MCF 10A (cell line): Measurements from ENCODE around the gene MB. TPM values are rescaled to one million over a fixed set of nuclear protein-coding genes. Genes with fewer than 3 reads are reported as not detected.

Experiments
- BruUV-seq: library from RNA; stranded (reverse); fragments of 400-500 nt; replicated peaks from 2 replicates; lab custom pipeline; 2021; lab: Mats Ljungman, UMichigan
- CTCF ChIA-PET: fragments of 300-600 bp; sonication (Branson Sonifier 250); formaldehyde crosslinking; extraction: SDS; loops from one replicate; lab custom pipeline; 2021; ENCODE audit warnings: antibody characterized with exemption, inconsistent platforms; lab: Yijun Ruan, JAX
- POLR2A ChIA-PET: fragments of 300-600, 350-650 bp; sonication (Branson Sonifier 250); formaldehyde crosslinking; extraction: SDS; loops from one replicate; lab custom pipeline; 2020; ENCODE audit warnings: antibody characterized with exemption, inconsistent platforms; lab: Yijun Ruan, JAX
- DNase-seq: peaks from one replicate; pipeline ENCODE4 v3.0.0-alpha.2; 2018; ENCODE audit not compliant: unreplicated experiment
- H3K27ac Mint-ChIP-seq: one replicate; pipeline ENCODE4 v1.8.0; 2022; ENCODE audit warnings: mild to moderate bottlenecking, low read depth, mixed read lengths; ENCODE audit not compliant: unreplicated experiment
- H3K27me3 Mint-ChIP-seq: one replicate; pipeline ENCODE4 v1.8.0; 2022; ENCODE audit warnings: mixed read lengths; ENCODE audit not compliant: insufficient read depth, unreplicated experiment
- H3K36me3 Mint-ChIP-seq: one replicate; pipeline ENCODE4 v1.8.0; 2022; ENCODE audit warnings: mild to moderate bottlenecking, moderate library complexity, mixed read lengths; ENCODE audit not compliant: insufficient read depth, unreplicated experiment
- H3K4me1 Mint-ChIP-seq: one replicate; pipeline ENCODE4 v1.8.0; 2022; ENCODE audit warnings: mixed read lengths; ENCODE audit not compliant: insufficient read depth, unreplicated experiment
- H3K4me3 Mint-ChIP-seq: one replicate; pipeline ENCODE4 v1.8.0; 2022; ENCODE audit warnings: mild to moderate bottlenecking, moderate library complexity, mixed read lengths; ENCODE audit not compliant: unreplicated experiment
- H3K9me3 Mint-ChIP-seq: one replicate; pipeline ENCODE4 v1.8.0; 2022; ENCODE audit warnings: mixed read lengths; ENCODE audit not compliant: unreplicated experiment
- CTCF ChIP-seq: fragments of 200-600 bp; IDR thresholded peaks from one replicate; pipeline ENCODE4 v1.8.0; 2022; ENCODE audit warnings: antibody characterized with exemption, mild to moderate bottlenecking; ENCODE audit not compliant: unreplicated experiment
- intact Hi-C: fragments of 100-400 bp; cut with micrococcal nuclease; formaldehyde crosslinking; loops from 2 replicates; pipeline ENCODE4 v1.14.1; 2022
- total RNA-seq: library from RNA; stranded (reverse); gene quantifications from 2 replicates; pipeline ENCODE4 v1.2.3, GENCODE V29; 2022

The MB gene
- total RNA-seq, 1 experiment from 2014 or later: not detected

- no peaks in the 10 kb centered on the region for H3K27me3 Mint-ChIP-seq
- CTCF ChIA-PET: interaction anchor here (0.6 to 1.7 kb wide), 2 partner anchors 120 to 409 kb away, joined by 4 to 5 read pairs; no protein-coding TSS in a partner anchor
- H3K27ac Mint-ChIP-seq: peak overlapping the region; percentile 9
- no peak for TF ChIP-seq CTCF
- POLR2A ChIA-PET: interaction anchor here (0.6 to 1.1 kb wide), 5 partner anchors 8 to 443 kb away, joined by 3 read pairs; partner anchors contain the start of genes APOL6 and HMOX1
- no TSS peak for BruUV-seq
- peaks cover 14% of the 10 kb centered on the region for H3K36me3 Mint-ChIP-seq
- DNase-seq: no peak
- intact Hi-C loops: no loop called here
- peaks cover 7% of the 10 kb centered on the region for H3K9me3 Mint-ChIP-seq
- no peak overlapping the region for H3K4me3 Mint-ChIP-seq
- no peaks in the 10 kb centered on the region for H3K4me1 Mint-ChIP-seq
These were observed 39.2 kb upstream of the MB start for GRCh38 chr22:35656284-35656752.

- POLR2A ChIA-PET: no interaction called here
- peaks cover 2% of the 10 kb centered on the region for H3K9me3 Mint-ChIP-seq
- CTCF ChIA-PET: interaction anchor here (1.0 kb wide), 1 partner anchor 30 kb away, joined by 3 read pairs; no protein-coding TSS in a partner anchor
- H3K4me1 Mint-ChIP-seq: peaks cover 3% of the 10 kb centered on the region
- no TSS peak for BruUV-seq
- intact Hi-C loops: no loop called here
- H3K27me3 Mint-ChIP-seq: no peaks in the 10 kb centered on the region
- peaks cover 19% of the 10 kb centered on the region for H3K36me3 Mint-ChIP-seq
- no peak for DNase-seq
- no peak for TF ChIP-seq CTCF
- H3K27ac Mint-ChIP-seq: no peak overlapping the region
- no peak overlapping the region for H3K4me3 Mint-ChIP-seq
These were observed 36.7 kb upstream of the MB start for GRCh38 chr22:35653824-35654223.

- POLR2A ChIA-PET: no interaction called here
- Mint-ChIP-seq H3K27ac (no peak overlapping the region), H3K36me3 (peaks cover 10% of the 10 kb centered on the region), H3K4me1 (peaks cover 6% of the 10 kb centered on the region), H3K27me3 (no peaks in the 10 kb centered on the region), H3K4me3 (no peak overlapping the region), H3K9me3 (no peaks in the 10 kb centered on the region)
- DNase-seq: no peak
- BruUV-seq: no TSS peak
- CTCF ChIA-PET: interaction anchor here (0.6 kb wide), 1 partner anchor 114 kb away, joined by 3 read pairs; no protein-coding TSS in a partner anchor
- intact Hi-C loops: no loop called here
- TF ChIP-seq CTCF: no peak
These were observed 34.0 kb upstream of the MB start for GRCh38 chr22:35651085-35651484.

GRCh38 chr22:35649636-35650250 is 32.6 kb upstream of the MB start:
- no peak for TF ChIP-seq CTCF
- Mint-ChIP-seq H3K4me3 (peak overlapping the region; percentile 94), H3K36me3 (peaks cover 7% of the 10 kb centered on the region), H3K27me3 (no peaks in the 10 kb centered on the region), H3K4me1 (peaks cover 6% of the 10 kb centered on the region), H3K9me3 (no peaks in the 10 kb centered on the region), H3K27ac (peak overlapping the region; percentile 98)
- intact Hi-C loops: no loop called here
- DNase-seq: no peak
- ChIA-PET POLR2A (interaction anchor here (0.5 to 2.5 kb wide), 7 partner anchors 11 to 359 kb away, joined by 3 to 7 read pairs (median 5); no protein-coding TSS in a partner anchor), CTCF (interaction anchor here (2.0 to 2.1 kb wide), 3 partner anchors 16 to 23 kb away, joined by 8 to 19 read pairs (median 9); no protein-coding TSS in a partner anchor)
- BruUV-seq: no TSS peak
